ENCODE data around the gene GBA2. TPM values are rescaled to one million over a fixed set of nuclear protein-coding genes. Genes with fewer than 3 reads are reported as not detected.

GBA2 gene
- total RNA-seq, 2 experiments from 2014 or later: 57.7 to 58.8 TPM

- no peak overlapping the region for H3K27ac Mint-ChIP-seq
- CTCF ChIA-PET: interaction anchor here (1.4 kb wide), 1 partner anchor 9 kb away, joined by 5 read pairs; no protein-coding TSS in a partner anchor
These were observed 32.0 kb upstream of the GBA2 start for GRCh38 chr9:35781066-35781465.

GRCh38 chr9:35778496-35778895 is 29.5 kb upstream of the GBA2 start:
- Mint-ChIP-seq H3K9me3 (ENCODE audit: low read depth) (no peaks in the 10 kb centered on the region), H3K36me3 (peaks cover 12% of the 10 kb centered on the region), H3K27me3 (no peaks in the 10 kb centered on the region), H3K27ac (no peak overlapping the region), H3K4me1 (peaks cover 2% of the 10 kb centered on the region), H3K4me3 (no peak overlapping the region)
- DNase-seq (no peak), ATAC-seq (no peak)
- CTCF ChIA-PET: interaction anchor here (0.7 to 2.1 kb wide), 5 partner anchors 8 to 104 kb away, joined by 3 to 7 read pairs (median 3); no protein-coding TSS in a partner anchor

More at GRCh38 chr9:35781066-35781465, 32.0 kb upstream of the GBA2 start:
- Mint-ChIP-seq H3K4me1 (peaks cover 2% of the 10 kb centered on the region), H3K9me3 (ENCODE audit: low read depth) (no peaks in the 10 kb centered on the region), H3K4me3 (no peak overlapping the region), H3K27me3 (no peaks in the 10 kb centered on the region), H3K36me3 (peaks cover 20% of the 10 kb centered on the region)
- ATAC-seq (no peak), DNase-seq (no peak)

GRCh38 chr9:35776018-35776417 is 27.0 kb upstream of the GBA2 start:
- Mint-ChIP-seq H3K36me3 (peaks cover 8% of the 10 kb centered on the region), H3K27me3 (no peaks in the 10 kb centered on the region), H3K4me1 (peaks cover 2% of the 10 kb centered on the region), H3K27ac (no peak overlapping the region), H3K9me3 (ENCODE audit: low read depth) (no peaks in the 10 kb centered on the region), H3K4me3 (no peak overlapping the region)
- CTCF ChIA-PET: interaction anchor here (0.7 to 1.9 kb wide), 5 partner anchors 14 to 106 kb away, joined by 3 to 11 read pairs (median 4); no protein-coding TSS in a partner anchor
- no peak for DNase-seq
- ATAC-seq: no peak

- Mint-ChIP-seq H3K4me1 (peaks cover 2% of the 10 kb centered on the region), H3K9me3 (ENCODE audit: low read depth) (no peaks in the 10 kb centered on the region), H3K36me3 (peaks cover 3% of the 10 kb centered on the region), H3K4me3 (no peak overlapping the region), H3K27me3 (no peaks in the 10 kb centered on the region), H3K27ac (peak overlapping the region; percentile 41)
- no peak for DNase-seq
- ATAC-seq: no peak
- CTCF ChIA-PET: interaction anchor here (0.6 to 1.9 kb wide), 6 partner anchors 15 to 668 kb away, joined by 3 to 11 read pairs (median 4); no protein-coding TSS in a partner anchor
These were observed 26.0 kb upstream of the GBA2 start for GRCh38 chr9:35774907-35775635.

- Mint-ChIP-seq H3K4me1 (no peaks in the 10 kb centered on the region), H3K27me3 (no peaks in the 10 kb centered on the region), H3K4me3 (no peak overlapping the region), H3K9me3 (ENCODE audit: low read depth) (no peaks in the 10 kb centered on the region), H3K36me3 (no peaks in the 10 kb centered on the region), H3K27ac (no peak overlapping the region)
- ATAC-seq: no peak
- DNase-seq: no peak
- CTCF ChIA-PET: interaction anchor here (1.3 to 4.5 kb wide), 4 partner anchors 11 to 110 kb away, joined by 3 to 12 read pairs (median 7); no protein-coding TSS in a partner anchor
These were observed 22.9 kb upstream of the GBA2 start for GRCh38 chr9:35771943-35772342.

GRCh38 chr9:35771534-35771933 is 22.5 kb upstream of the GBA2 start:
- DNase-seq: no peak
- no peak for ATAC-seq
- CTCF ChIA-PET: interaction anchor here (1.3 to 4.5 kb wide), 3 partner anchors 11 to 111 kb away, joined by 3 to 12 read pairs (median 7); no protein-coding TSS in a partner anchor
- Mint-ChIP-seq H3K36me3 (no peaks in the 10 kb centered on the region), H3K4me3 (no peak overlapping the region), H3K27me3 (no peaks in the 10 kb centered on the region), H3K27ac (no peak overlapping the region), H3K9me3 (ENCODE audit: low read depth) (no peaks in the 10 kb centered on the region), H3K4me1 (no peaks in the 10 kb centered on the region)

- Mint-ChIP-seq H3K27ac (no peak overlapping the region), H3K36me3 (no peaks in the 10 kb centered on the region), H3K4me3 (no peak overlapping the region), H3K4me1 (no peaks in the 10 kb centered on the region), H3K27me3 (no peaks in the 10 kb centered on the region), H3K9me3 (ENCODE audit: low read depth) (no peaks in the 10 kb centered on the region)
- ATAC-seq (no peak), DNase-seq (no peak)
- CTCF ChIA-PET: interaction anchor here (0.9 to 4.5 kb wide), 4 partner anchors 12 to 111 kb away, joined by 3 to 12 read pairs (median 5); no protein-coding TSS in a partner anchor
These were observed 22.0 kb upstream of the GBA2 start for GRCh38 chr9:35771075-35771433.

GRCh38 chr9:35769763-35770162 is 20.7 kb upstream of the GBA2 start:
- Mint-ChIP-seq H3K36me3 (no peaks in the 10 kb centered on the region), H3K9me3 (ENCODE audit: low read depth) (no peaks in the 10 kb centered on the region), H3K27ac (no peak overlapping the region), H3K4me1 (no peaks in the 10 kb centered on the region), H3K27me3 (no peaks in the 10 kb centered on the region), H3K4me3 (no peak overlapping the region)
- DNase-seq (no peak), ATAC-seq (no peak)
- CTCF ChIA-PET: interaction anchor here (0.6 to 4.5 kb wide), 2 partner anchors 8 to 112 kb away, joined by 3 to 12 read pairs; no protein-coding TSS in a partner anchor

GRCh38 chr9:35767458-35767857 is 18.4 kb upstream of the GBA2 start:
- peaks cover 2% of the 10 kb centered on the region for H3K36me3 Mint-ChIP-seq
- no peaks in the 10 kb centered on the region for H3K27me3 Mint-ChIP-seq
- H3K9me3 Mint-ChIP-seq (ENCODE audit: low read depth): no peaks in the 10 kb centered on the region
- ATAC-seq: no peak
- H3K27ac Mint-ChIP-seq: no peak overlapping the region
- no peak overlapping the region for H3K4me3 Mint-ChIP-seq
- DNase-seq: no peak
- no peaks in the 10 kb centered on the region for H3K4me1 Mint-ChIP-seq
- CTCF ChIA-PET: interaction anchor here (0.9 to 1.9 kb wide), 5 partner anchors 9 to 136 kb away, joined by 3 to 5 read pairs (median 4); no protein-coding TSS in a partner anchor

GRCh38 chr9:35766997-35767396 is 18.0 kb upstream of the GBA2 start:
- Mint-ChIP-seq H3K36me3 (peaks cover 2% of the 10 kb centered on the region), H3K27ac (no peak overlapping the region), H3K27me3 (no peaks in the 10 kb centered on the region), H3K9me3 (ENCODE audit: low read depth) (no peaks in the 10 kb centered on the region), H3K4me1 (no peaks in the 10 kb centered on the region), H3K4me3 (no peak overlapping the region)
- CTCF ChIA-PET: interaction anchor here (1.3 to 1.6 kb wide), 2 partner anchors 9 to 136 kb away, joined by 3 to 4 read pairs; no protein-coding TSS in a partner anchor
- DNase-seq (no peak), ATAC-seq (no peak)

- Mint-ChIP-seq H3K9me3 (ENCODE audit: low read depth) (no peaks in the 10 kb centered on the region), H3K4me1 (peaks cover 11% of the 10 kb centered on the region), H3K4me3 (no peak overlapping the region), H3K36me3 (peaks cover 2% of the 10 kb centered on the region), H3K27me3 (no peaks in the 10 kb centered on the region), H3K27ac (no peak overlapping the region)
- no peak for ATAC-seq
- DNase-seq: no peak
- CTCF ChIA-PET: no interaction called here
These were observed 14.8 kb upstream of the GBA2 start for GRCh38 chr9:35763803-35764202.

- CTCF ChIA-PET: no interaction called here
- Mint-ChIP-seq H3K36me3 (peaks cover 5% of the 10 kb centered on the region), H3K4me3 (no peak overlapping the region), H3K27me3 (no peaks in the 10 kb centered on the region), H3K9me3 (ENCODE audit: low read depth) (no peaks in the 10 kb centered on the region), H3K4me1 (peaks cover 16% of the 10 kb centered on the region), H3K27ac (no peak overlapping the region)
- DNase-seq (no peak), ATAC-seq (no peak)
These were observed 14.2 kb upstream of the GBA2 start for GRCh38 chr9:35763181-35763580.

- H3K27ac Mint-ChIP-seq: no peak overlapping the region
- H3K4me3 Mint-ChIP-seq: no peak overlapping the region
- CTCF ChIA-PET: interaction anchor here (1.1 to 1.6 kb wide), 4 partner anchors 25 to 102 kb away, joined by 3 to 7 read pairs (median 4); partner anchors contain the start of gene SPAG8
- no peak for DNase-seq
- H3K27me3 Mint-ChIP-seq: no peaks in the 10 kb centered on the region
- H3K36me3 Mint-ChIP-seq: peaks cover 6% of the 10 kb centered on the region
- ATAC-seq: no peak
- peaks cover 33% of the 10 kb centered on the region for H3K4me1 Mint-ChIP-seq
- H3K9me3 Mint-ChIP-seq (ENCODE audit: low read depth): no peaks in the 10 kb centered on the region
These were observed 11.6 kb upstream of the GBA2 start for GRCh38 chr9:35760651-35761050.

- CTCF ChIA-PET: interaction anchor here (1.3 to 1.9 kb wide), 3 partner anchors 10 to 101 kb away, joined by 3 to 7 read pairs (median 3); partner anchors contain the start of genes GBA2 and RGP1
- Mint-ChIP-seq H3K4me1 (peaks cover 33% of the 10 kb centered on the region), H3K27me3 (no peaks in the 10 kb centered on the region), H3K36me3 (peaks cover 6% of the 10 kb centered on the region), H3K9me3 (ENCODE audit: low read depth) (no peaks in the 10 kb centered on the region), H3K27ac (no peak overlapping the region), H3K4me3 (no peak overlapping the region)
- DNase-seq: no peak
- no peak for ATAC-seq
These were observed 10.8 kb upstream of the GBA2 start for GRCh38 chr9:35759795-35760194.

Measured in activated CD8-positive, alpha-beta memory T cell treated with anti-CD3 and anti-CD28 coated beads, Interleukin-2, amount 10 ng/mL, durations not matched to agents 7 days and 5 days (primary cell).